Vagina (tissue), 2 donors: Measurements from ENCODE around the gene ADAP2.

Experiments used
- CTCF ChIP-seq, 3 experiments: fragments of 450-650 bp in 2 of 3; fragments of 200-600 bp in 1 of 3; sonication (generic) in 1 of 3; IDR thresholded peaks; one replicate each; pipeline ENCODE4 v1.5.1; 2017 to 2019; ENCODE audit warnings: antibody characterized with exemption in 3 of 3, mild to moderate bottlenecking in 2 of 3, moderate library complexity in 2 of 3
- POLR2A ChIP-seq, 2 donors: fragments of 450-650 bp; IDR thresholded peaks; one replicate each; pipeline ENCODE4 v1.6.1; 2017; ENCODE audit warnings: antibody characterized with exemption in 2 of 2, mild to moderate bottlenecking in 2 of 2, moderate library complexity in 2 of 2
- POLR2AphosphoS5 ChIP-seq, 2 donors: sonication (generic); formaldehyde crosslinking; IDR thresholded peaks; one replicate each; pipeline ENCODE4 v1.9.0; 2017; ENCODE audit warnings: antibody characterized with exemption in 2 of 2, mild to moderate bottlenecking in 2 of 2, low read depth in 1 of 2; ENCODE audit not compliant: insufficient read depth in 1 of 2

DNA sequence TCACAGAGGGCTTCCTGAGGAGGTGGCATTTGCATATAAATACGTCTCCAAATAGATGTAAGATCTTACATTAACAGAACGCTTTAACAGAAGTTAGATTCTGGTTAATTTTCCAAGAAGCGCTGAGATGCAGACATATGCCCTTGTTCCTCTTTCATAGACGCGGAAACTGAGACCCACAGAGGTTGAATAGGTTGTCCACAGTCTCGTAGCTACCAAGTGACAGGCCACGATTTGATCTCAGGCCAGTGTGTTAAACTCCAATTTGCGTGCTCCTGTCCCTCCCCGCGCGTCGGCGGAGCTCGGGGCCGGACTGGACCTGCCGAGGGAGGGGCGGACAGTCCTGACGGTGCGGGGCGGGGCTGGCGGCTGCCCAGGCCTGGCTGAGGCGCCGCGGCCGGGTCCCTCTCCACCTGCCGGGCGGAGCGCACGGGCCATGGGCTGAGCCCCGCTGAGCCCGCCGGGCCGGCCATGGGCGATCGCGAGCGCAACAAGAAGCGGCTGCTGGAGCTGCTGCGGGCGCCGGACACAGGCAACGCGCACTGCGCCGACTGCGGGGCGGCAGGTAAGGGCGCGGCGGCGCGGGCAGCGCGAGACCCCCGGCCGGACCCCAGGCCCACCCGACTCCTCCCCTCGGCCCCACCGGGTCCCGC, at the start of gene ADAP2:
- TF ChIP-seq CTCF (IDR thresholded peaks at IDR 0.05) (no peak), POLR2AphosphoS5 (IDR thresholded peaks at IDR 0.05; ENCODE audit: insufficient read depth in 1 of 2, low read depth in 1 of 2) (no peak), POLR2A (IDR thresholded peaks at IDR 0.05) (no peak)
